Memory B cell (primary cell): Measurements from ENCODE around the gene SEMA3E.
"Not testable (repeated sequence)": the region's sequence is repeated elsewhere in the genome, so short reads cannot be mapped to it uniquely, and the experiment has no call there.

ENCODE experiments used
- ATAC-seq: fragments of 150-1000 bp; cut with Tn5 transposase; 2 replicates; pipeline ENCODE4 v1.10.0; 2021; ENCODE audit warnings: low read depth, mild to moderate bottlenecking, moderate library complexity
- DNase-seq, 2 donors: peaks; one replicate each; pipeline ENCODE4 v3.0.0; 2022; ENCODE audit warnings: low spot score in 2 of 2
- H3K27ac Mint-ChIP-seq: one replicate; pipeline ENCODE4 v1.8.0; 2022; ENCODE audit warnings: mild to moderate bottlenecking, moderate library complexity, mixed read lengths
- H3K27me3 Mint-ChIP-seq: one replicate; pipeline ENCODE4 v1.8.0; 2022; ENCODE audit warnings: mixed read lengths
- H3K36me3 Mint-ChIP-seq: one replicate; pipeline ENCODE4 v1.8.0; 2022; ENCODE audit warnings: mild to moderate bottlenecking, mixed read lengths
- H3K4me1 Mint-ChIP-seq: one replicate; pipeline ENCODE4 v1.8.0; 2022; ENCODE audit warnings: mixed read lengths
- H3K4me3 Mint-ChIP-seq: one replicate; pipeline ENCODE4 v1.8.0; 2022; ENCODE audit warnings: mild to moderate bottlenecking, moderate library complexity, mixed read lengths
- H3K9me3 Mint-ChIP-seq: one replicate; pipeline ENCODE4 v1.8.0; 2022; ENCODE audit warnings: mixed read lengths

Gene SEMA3E

GRCh38 chr7:83562289-83562688 lies 86.7 kb downstream of the SEMA3E start:
- H3K4me3 Mint-ChIP-seq: no peak overlapping the region
- H3K27me3 Mint-ChIP-seq: no peaks in the 10 kb centered on the region
- H3K9me3 Mint-ChIP-seq: peaks cover 7% of the 10 kb centered on the region
- H3K4me1 Mint-ChIP-seq: no peaks in the 10 kb centered on the region
- no peaks in the 10 kb centered on the region for H3K36me3 Mint-ChIP-seq
- no peak for DNase-seq
- ATAC-seq: no peak
- no peak overlapping the region for H3K27ac Mint-ChIP-seq

DNA sequence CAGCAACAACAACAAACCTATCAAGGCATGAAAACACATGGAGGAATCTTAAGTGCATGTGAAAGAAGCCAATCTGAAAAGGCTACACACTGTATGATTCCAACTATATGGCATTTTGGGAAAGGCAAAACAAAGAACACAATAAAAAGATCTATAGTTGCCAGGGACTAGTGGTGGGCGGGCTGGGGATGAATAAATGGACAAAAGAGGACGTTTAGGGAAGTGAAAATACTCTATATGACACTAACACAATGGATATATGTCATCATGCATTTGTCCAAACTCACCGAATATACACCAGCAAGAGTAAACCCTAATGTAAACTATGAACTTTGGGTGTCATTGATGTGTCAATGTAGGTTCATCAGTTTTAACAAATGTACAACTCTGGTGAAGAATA lies 89.1 kb downstream of the SEMA3E start:
- DNase-seq (no peak), ATAC-seq (no peak)
- Mint-ChIP-seq H3K27me3 (no peaks in the 10 kb centered on the region), H3K9me3 (peaks cover 4% of the 10 kb centered on the region), H3K4me1 (no peaks in the 10 kb centered on the region), H3K36me3 (no peaks in the 10 kb centered on the region), H3K27ac (no peak overlapping the region), H3K4me3 (no peak overlapping the region)

GRCh38 chr7:83552556-83552955 lies 96.4 kb downstream of the SEMA3E start:
- not testable (repeated sequence) for H3K36me3 Mint-ChIP-seq, DNase-seq, H3K27ac Mint-ChIP-seq, H3K27me3 Mint-ChIP-seq, H3K4me3 Mint-ChIP-seq, H3K4me1 Mint-ChIP-seq, H3K9me3 Mint-ChIP-seq, ATAC-seq

- H3K4me3 Mint-ChIP-seq: no peak overlapping the region
- no peak for DNase-seq
- H3K27me3 Mint-ChIP-seq: no peaks in the 10 kb centered on the region
- peaks cover 5% of the 10 kb centered on the region for H3K9me3 Mint-ChIP-seq
- ATAC-seq: no peak
- H3K36me3 Mint-ChIP-seq: no peaks in the 10 kb centered on the region
- H3K27ac Mint-ChIP-seq: no peak overlapping the region
- H3K4me1 Mint-ChIP-seq: no peaks in the 10 kb centered on the region
Measured at GRCh38 chr7:83550100-83550499, 98.8 kb downstream of the SEMA3E start.

GRCh38 chr7:83548250-83548649 lies 100.7 kb downstream of the SEMA3E start:
- DNase-seq (no peak), ATAC-seq (no peak)
- Mint-ChIP-seq H3K4me3 (no peak overlapping the region), H3K27me3 (no peaks in the 10 kb centered on the region), H3K36me3 (no peaks in the 10 kb centered on the region), H3K27ac (no peak overlapping the region), H3K9me3 (peaks cover 5% of the 10 kb centered on the region), H3K4me1 (no peaks in the 10 kb centered on the region)

- no peak overlapping the region for H3K4me3 Mint-ChIP-seq
- no peaks in the 10 kb centered on the region for H3K4me1 Mint-ChIP-seq
- no peaks in the 10 kb centered on the region for H3K36me3 Mint-ChIP-seq
- no peak for DNase-seq
- ATAC-seq: no peak
- H3K9me3 Mint-ChIP-seq: no peaks in the 10 kb centered on the region
- H3K27ac Mint-ChIP-seq: no peak overlapping the region
- no peaks in the 10 kb centered on the region for H3K27me3 Mint-ChIP-seq
Measured at GRCh38 chr7:83547526-83547925, 101.4 kb downstream of the SEMA3E start.

GRCh38 chr7:83546586-83546985 lies 102.4 kb downstream of the SEMA3E start:
- DNase-seq (no peak), ATAC-seq (no peak)
- Mint-ChIP-seq H3K4me1 (no peaks in the 10 kb centered on the region), H3K27ac (no peak overlapping the region), H3K36me3 (no peaks in the 10 kb centered on the region), H3K27me3 (no peaks in the 10 kb centered on the region), H3K9me3 (no peaks in the 10 kb centered on the region), H3K4me3 (no peak overlapping the region)

- Mint-ChIP-seq H3K36me3 (no peaks in the 10 kb centered on the region), H3K9me3 (peaks cover 3% of the 10 kb centered on the region), H3K4me1 (no peaks in the 10 kb centered on the region), H3K27me3 (no peaks in the 10 kb centered on the region), H3K4me3 (no peak overlapping the region), H3K27ac (no peak overlapping the region)
- DNase-seq (no peak), ATAC-seq (no peak)
Measured at GRCh38 chr7:83541187-83541960, 107.6 kb downstream of the SEMA3E start.

- no peak overlapping the region for H3K4me3 Mint-ChIP-seq
- no peak for ATAC-seq
- H3K27me3 Mint-ChIP-seq: no peaks in the 10 kb centered on the region
- no peaks in the 10 kb centered on the region for H3K4me1 Mint-ChIP-seq
- no peak overlapping the region for H3K27ac Mint-ChIP-seq
- DNase-seq: no peak
- H3K9me3 Mint-ChIP-seq: peaks cover 1% of the 10 kb centered on the region
- H3K36me3 Mint-ChIP-seq: no peaks in the 10 kb centered on the region
Measured at GRCh38 chr7:83534488-83534887, 114.5 kb downstream of the SEMA3E start.

DNA sequence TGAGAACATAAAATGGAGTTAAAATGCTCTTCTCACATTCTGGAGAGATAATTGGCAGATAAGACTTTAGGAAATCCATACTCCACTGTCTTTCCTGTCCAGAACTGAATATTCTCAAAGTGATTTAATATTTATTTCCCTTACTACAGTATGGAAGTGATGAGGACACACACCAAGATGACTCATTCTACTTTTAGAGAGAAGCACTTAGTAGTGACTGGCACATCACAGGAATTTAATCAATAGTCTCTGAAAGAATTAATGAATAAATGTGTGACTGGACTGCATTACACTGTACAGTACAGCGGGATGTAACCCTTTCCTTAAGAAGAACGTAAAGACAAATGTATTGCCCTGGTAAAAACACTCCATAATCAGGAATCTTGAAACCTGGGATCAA lies 116.7 kb downstream of the SEMA3E start:
- no peak for DNase-seq
- no peak overlapping the region for H3K27ac Mint-ChIP-seq
- H3K36me3 Mint-ChIP-seq: no peaks in the 10 kb centered on the region
- H3K4me1 Mint-ChIP-seq: no peaks in the 10 kb centered on the region
- H3K27me3 Mint-ChIP-seq: no peaks in the 10 kb centered on the region
- ATAC-seq: no peak
- H3K4me3 Mint-ChIP-seq: no peak overlapping the region
- H3K9me3 Mint-ChIP-seq: peaks cover 1% of the 10 kb centered on the region

DNA sequence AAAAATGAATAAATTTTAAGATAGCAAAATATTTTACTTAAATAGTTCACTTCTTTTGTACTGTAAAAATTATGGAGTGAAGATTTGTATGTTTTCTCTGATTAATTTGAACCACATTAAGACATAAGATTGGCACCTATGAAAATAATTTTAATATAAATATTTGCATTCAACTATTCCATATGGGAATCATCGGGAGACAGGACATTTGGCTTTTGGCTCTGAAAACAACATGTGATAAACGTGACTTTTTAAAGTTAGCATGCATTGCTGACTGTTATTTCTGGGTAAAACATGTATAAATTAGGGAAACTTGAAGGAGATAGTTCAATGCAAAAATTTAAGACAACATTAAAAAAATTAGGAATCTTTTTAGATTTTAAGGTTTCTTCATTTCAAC lies 117.2 kb downstream of the SEMA3E start:
- H3K9me3 Mint-ChIP-seq: peaks cover 1% of the 10 kb centered on the region
- no peak overlapping the region for H3K4me3 Mint-ChIP-seq
- no peaks in the 10 kb centered on the region for H3K36me3 Mint-ChIP-seq
- ATAC-seq (no peak), DNase-seq (no peak)
- H3K27me3 Mint-ChIP-seq: no peaks in the 10 kb centered on the region
- H3K27ac Mint-ChIP-seq: no peak overlapping the region
- H3K4me1 Mint-ChIP-seq: no peaks in the 10 kb centered on the region

DNA sequence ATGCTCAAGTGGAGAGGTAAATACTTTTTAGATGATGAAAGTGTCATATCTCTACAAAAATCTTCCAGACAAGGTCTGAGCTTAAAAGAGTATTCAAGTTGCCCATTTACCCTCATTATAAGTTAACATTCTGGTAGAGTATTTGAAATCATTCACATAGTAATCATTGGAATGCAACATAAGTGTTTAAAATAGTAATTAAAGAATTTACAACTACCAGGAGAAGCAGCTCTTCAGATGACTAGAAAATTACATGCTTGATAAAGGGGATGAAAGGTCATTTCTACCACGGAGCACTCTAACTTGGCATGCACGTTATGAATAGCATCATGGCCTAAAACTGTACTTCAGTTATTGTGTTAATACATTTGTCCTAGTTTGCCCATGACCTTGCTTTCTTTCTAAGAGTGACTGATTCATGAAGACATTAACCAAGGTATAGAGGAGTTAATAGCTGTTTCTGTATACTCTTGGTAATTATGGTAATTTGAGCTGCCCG lies 120.0 kb downstream of the SEMA3E start:
- Mint-ChIP-seq H3K4me1 (no peaks in the 10 kb centered on the region), H3K27ac (no peak overlapping the region), H3K27me3 (no peaks in the 10 kb centered on the region), H3K36me3 (no peaks in the 10 kb centered on the region), H3K9me3 (peaks cover 1% of the 10 kb centered on the region), H3K4me3 (no peak overlapping the region)
- no peak for ATAC-seq
- DNase-seq: no peak

- no peak for ATAC-seq
- H3K36me3 Mint-ChIP-seq: no peaks in the 10 kb centered on the region
- DNase-seq: no peak
Measured at GRCh38 chr7:83524277-83525075, 124.5 kb downstream of the SEMA3E start.

DNA sequence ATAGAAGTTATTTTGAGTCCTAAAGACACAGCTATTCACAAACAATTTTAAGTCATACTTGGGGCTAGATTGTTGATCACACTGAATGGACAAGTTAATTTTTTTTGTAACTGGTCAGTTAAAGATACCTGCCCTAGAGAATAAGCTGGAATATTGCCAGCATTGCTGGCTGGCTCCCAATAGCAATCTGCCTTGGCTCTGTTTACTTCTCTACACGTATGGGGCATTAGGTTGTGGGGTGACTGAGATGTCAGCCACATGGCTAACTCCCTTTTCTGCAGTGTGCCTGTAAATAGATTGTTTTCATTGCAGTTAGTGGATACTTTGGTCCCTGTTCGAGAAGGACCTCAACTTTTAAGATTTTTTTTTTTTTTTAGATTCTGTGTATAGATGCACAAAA lies 128.2 kb downstream of the SEMA3E start:
- H3K9me3 Mint-ChIP-seq: peaks cover 7% of the 10 kb centered on the region
- ATAC-seq: no peak

More at GRCh38 chr7:83524277-83525075, 124.5 kb downstream of the SEMA3E start:
- H3K27me3 Mint-ChIP-seq: no peaks in the 10 kb centered on the region
- H3K4me1 Mint-ChIP-seq: no peaks in the 10 kb centered on the region
- no peak overlapping the region for H3K4me3 Mint-ChIP-seq
- no peak overlapping the region for H3K27ac Mint-ChIP-seq
- H3K9me3 Mint-ChIP-seq: peaks cover 2% of the 10 kb centered on the region

More for the DNA sequence above, 128.2 kb downstream of the SEMA3E start:
- no peaks in the 10 kb centered on the region for H3K27me3 Mint-ChIP-seq
- H3K36me3 Mint-ChIP-seq: no peaks in the 10 kb centered on the region
- DNase-seq: no peak
- H3K27ac Mint-ChIP-seq: no peak overlapping the region
- H3K4me3 Mint-ChIP-seq: no peak overlapping the region
- H3K4me1 Mint-ChIP-seq: no peaks in the 10 kb centered on the region
